TTC549 (cell line): ENCODE measurements around the gene JPH4.
"Not testable (repeated sequence)": the region's sequence is repeated elsewhere in the genome, so short reads cannot be mapped to it uniquely, and the experiment has no call there.

ENCODE experiments used
- FAIRE-seq: peaks from 2 replicates; lab custom pipeline; 2012; peaks lifted over from hg19 to GRCh38; lab: Jason Lieb, UNC

The JPH4 gene

GRCh38 chr14:23545740-23546365 lies 32.7 kb downstream of the JPH4 start:
- no peak for FAIRE-seq

- no peak for FAIRE-seq
These were observed 33.8 kb downstream of the JPH4 start for GRCh38 chr14:23544511-23545447.

- no peak for FAIRE-seq
These were observed 35.2 kb downstream of the JPH4 start for GRCh38 chr14:23543403-23543802.

- no peak for FAIRE-seq
These were observed 36.3 kb downstream of the JPH4 start for GRCh38 chr14:23542261-23542660.

- FAIRE-seq, result no peak
These were observed 38.5 kb downstream of the JPH4 start for GRCh38 chr14:23540141-23540469.

- no peak for FAIRE-seq
These were observed 39.1 kb downstream of the JPH4 start for GRCh38 chr14:23539248-23540140.

GRCh38 chr14:23538785-23539184 lies 39.8 kb downstream of the JPH4 start:
- FAIRE-seq, result no peak

- no peak for FAIRE-seq
These were observed 40.4 kb downstream of the JPH4 start for GRCh38 chr14:23538050-23538718.

- no peak for FAIRE-seq
These were observed 41.1 kb downstream of the JPH4 start for GRCh38 chr14:23537351-23538049.

- FAIRE-seq, result not testable (repeated sequence)
These were observed 41.7 kb downstream of the JPH4 start for GRCh38 chr14:23536906-23537305.

- FAIRE-seq, result no peak
These were observed 42.1 kb downstream of the JPH4 start for GRCh38 chr14:23536494-23536893.

- FAIRE-seq, result no peak
These were observed 42.6 kb downstream of the JPH4 start for GRCh38 chr14:23535943-23536342.

GRCh38 chr14:23533652-23534435 lies 44.7 kb downstream of the JPH4 start:
- FAIRE-seq, result no peak

- FAIRE-seq, result no peak
These were observed 45.9 kb downstream of the JPH4 start for GRCh38 chr14:23532658-23533057.

GRCh38 chr14:23531391-23531790 lies 47.2 kb downstream of the JPH4 start:
- no peak for FAIRE-seq

- FAIRE-seq, result no peak
These were observed 48.1 kb downstream of the JPH4 start for GRCh38 chr14:23530375-23531055.

GRCh38 chr14:23529016-23529415 lies 49.6 kb downstream of the JPH4 start:
- no peak for FAIRE-seq

- FAIRE-seq, result no peak
These were observed 50.0 kb downstream of the JPH4 start for GRCh38 chr14:23528555-23528954.

- FAIRE-seq, result no peak
These were observed 53.0 kb downstream of the JPH4 start for GRCh38 chr14:23525611-23526010.

GRCh38 chr14:23524954-23525353 lies 53.6 kb downstream of the JPH4 start:
- FAIRE-seq, result no peak
